ENCODE results near the gene ANKMY1. TPM values are rescaled to one million over a fixed set of nuclear protein-coding genes. Genes with fewer than 3 reads are reported as not detected.

ANKMY1 gene
- total RNA-seq, 2 experiments from 2014 or later: 50.9 to 53.2 TPM

GRCh38 chr2:240590681-240591111, 32.9 kb upstream of the ANKMY1 start:
- Mint-ChIP-seq H3K4me3 (no peak overlapping the region), H3K27ac (no peak overlapping the region), H3K4me1 (peaks cover 22% of the 10 kb centered on the region), H3K9me3 (no peaks in the 10 kb centered on the region), H3K27me3 (no peaks in the 10 kb centered on the region), H3K36me3 (peaks cover 4% of the 10 kb centered on the region)
- ATAC-seq (ENCODE audit: low read depth) (no peak), DNase-seq (no peak)
- POLR2A ChIA-PET: interaction anchor here (1.5 kb wide), 1 partner anchor 25 kb away, joined by 5 read pairs; no protein-coding TSS in a partner anchor

- Mint-ChIP-seq H3K4me1 (peaks cover 28% of the 10 kb centered on the region), H3K4me3 (no peak overlapping the region), H3K27ac (no peak overlapping the region), H3K9me3 (no peaks in the 10 kb centered on the region), H3K27me3 (no peaks in the 10 kb centered on the region), H3K36me3 (peaks cover 4% of the 10 kb centered on the region)
- ATAC-seq (ENCODE audit: low read depth) (no peak), DNase-seq (no peak)
- POLR2A ChIA-PET: interaction anchor here (1.1 kb wide), 1 partner anchor 31 kb away, joined by 3 read pairs; no protein-coding TSS in a partner anchor
Observed at GRCh38 chr2:240589850-240590525, 32.2 kb upstream of the ANKMY1 start.

GRCh38 chr2:240589375-240589774, 31.6 kb upstream of the ANKMY1 start:
- no peaks in the 10 kb centered on the region for H3K27me3 Mint-ChIP-seq
- H3K36me3 Mint-ChIP-seq: peaks cover 4% of the 10 kb centered on the region
- H3K9me3 Mint-ChIP-seq: no peaks in the 10 kb centered on the region
- ATAC-seq (ENCODE audit: low read depth) (no peak), DNase-seq (no peak)
- POLR2A ChIA-PET: interaction anchor here (1.1 to 10.2 kb wide), 3 partner anchors 23 to 32 kb away, joined by 3 to 178 read pairs (median 41); partner anchors contain the start of gene RNPEPL1
- H3K4me3 Mint-ChIP-seq: no peak overlapping the region
- H3K27ac Mint-ChIP-seq: no peak overlapping the region
- peaks cover 34% of the 10 kb centered on the region for H3K4me1 Mint-ChIP-seq

GRCh38 chr2:240588669-240589068, 30.9 kb upstream of the ANKMY1 start:
- peak overlapping the region; percentile 17 for H3K27ac Mint-ChIP-seq
- no peaks in the 10 kb centered on the region for H3K27me3 Mint-ChIP-seq
- H3K4me3 Mint-ChIP-seq: peak overlapping the region; percentile 95
- peaks cover 4% of the 10 kb centered on the region for H3K36me3 Mint-ChIP-seq
- no peaks in the 10 kb centered on the region for H3K9me3 Mint-ChIP-seq
- ATAC-seq (ENCODE audit: low read depth) (no peak), DNase-seq (no peak)
- H3K4me1 Mint-ChIP-seq: peaks cover 37% of the 10 kb centered on the region
- POLR2A ChIA-PET: interaction anchor here (1.0 to 10.2 kb wide), 5 partner anchors 16 to 33 kb away, joined by 3 to 178 read pairs (median 41); partner anchors contain the start of gene RNPEPL1

GRCh38 chr2:240588006-240588655, 30.3 kb upstream of the ANKMY1 start:
- Mint-ChIP-seq H3K27me3 (no peaks in the 10 kb centered on the region), H3K4me1 (peaks cover 37% of the 10 kb centered on the region), H3K9me3 (no peaks in the 10 kb centered on the region), H3K27ac (peak overlapping the region; percentile 92), H3K4me3 (peak overlapping the region; percentile 95), H3K36me3 (peaks cover 4% of the 10 kb centered on the region)
- no peak for DNase-seq
- no peak for ATAC-seq (ENCODE audit: low read depth)
- POLR2A ChIA-PET: interaction anchor here (1.0 to 10.2 kb wide), 6 partner anchors 16 to 37 kb away, joined by 3 to 178 read pairs (median 30); partner anchors contain the start of genes GPR35 and RNPEPL1

GRCh38 chr2:240586919-240587800, 29.4 kb upstream of the ANKMY1 start:
- peak; percentile 66 for DNase-seq
- ATAC-seq (ENCODE audit: low read depth): peak; percentile 41
- Mint-ChIP-seq H3K4me3 (peak overlapping the region; percentile 95), H3K27ac (peak overlapping the region; percentile 92), H3K9me3 (no peaks in the 10 kb centered on the region), H3K4me1 (peaks cover 38% of the 10 kb centered on the region), H3K36me3 (peaks cover 4% of the 10 kb centered on the region), H3K27me3 (no peaks in the 10 kb centered on the region)
- POLR2A ChIA-PET: interaction anchor here (0.7 to 10.2 kb wide), 18 partner anchors 8 to 118 kb away, joined by 3 to 178 read pairs (median 6); partner anchors contain the start of genes GPR35 and RNPEPL1

- peaks cover 39% of the 10 kb centered on the region for H3K4me1 Mint-ChIP-seq
Observed at GRCh38 chr2:240586198-240586918, 28.6 kb upstream of the ANKMY1 start, which contains the start of gene CAPN10. TSS of gene CAPN10 (plus strand) at chr2:240586734. CDS start at chr2:240586912, 178 bp downstream.

GRCh38 chr2:240585681-240586197, 28.0 kb upstream of the ANKMY1 start:
- Mint-ChIP-seq H3K9me3 (peaks cover 2% of the 10 kb centered on the region), H3K4me3 (peak overlapping the region; percentile 94), H3K36me3 (peaks cover 15% of the 10 kb centered on the region), H3K4me1 (peaks cover 39% of the 10 kb centered on the region), H3K27me3 (no peaks in the 10 kb centered on the region), H3K27ac (peak overlapping the region; percentile 95)
- ATAC-seq (ENCODE audit: low read depth): no peak
- POLR2A ChIA-PET: interaction anchor here (0.6 to 10.2 kb wide), 17 partner anchors 9 to 1116 kb away, joined by 3 to 178 read pairs (median 6); partner anchors contain the start of genes ANKMY1, GPR35, ING5 and RNPEPL1
- no peak for DNase-seq

More at GRCh38 chr2:240586198-240586918, 28.6 kb upstream of the ANKMY1 start, which contains the start of gene CAPN10:
- POLR2A ChIA-PET: interaction anchor here (0.6 to 10.2 kb wide), 21 partner anchors 8 to 1115 kb away, joined by 3 to 178 read pairs (median 5); partner anchors contain the start of genes ANKMY1, GPR35, ING5 and RNPEPL1
- ATAC-seq (ENCODE audit: low read depth) (peak; percentile 89), DNase-seq (peak; percentile 98)
- Mint-ChIP-seq H3K36me3 (peaks cover 10% of the 10 kb centered on the region), H3K27ac (peak within 1 kb of the TSS; percentile 95), H3K27me3 (no peaks in the 10 kb centered on the region), H3K9me3 (no peaks in the 10 kb centered on the region), H3K4me3 (peak within 1 kb of the TSS; percentile 95)

- Mint-ChIP-seq H3K36me3 (peaks cover 19% of the 10 kb centered on the region), H3K4me1 (peaks cover 44% of the 10 kb centered on the region), H3K4me3 (peak overlapping the region; percentile 94), H3K27ac (peak overlapping the region; percentile 50), H3K9me3 (peaks cover 2% of the 10 kb centered on the region), H3K27me3 (no peaks in the 10 kb centered on the region)
- POLR2A ChIA-PET: interaction anchor here (1.5 to 10.2 kb wide), 7 partner anchors 8 to 42 kb away, joined by 4 to 178 read pairs (median 13); partner anchors contain the start of genes GPR35 and RNPEPL1
- ATAC-seq (ENCODE audit: low read depth) (no peak), DNase-seq (no peak)
Observed at GRCh38 chr2:240585101-240585500, 27.3 kb upstream of the ANKMY1 start.

- POLR2A ChIA-PET: interaction anchor here (2.5 to 10.2 kb wide), 2 partner anchors 18 to 42 kb away, joined by 9 to 178 read pairs; partner anchors contain the start of gene RNPEPL1
- Mint-ChIP-seq H3K4me3 (peak overlapping the region; percentile 94), H3K9me3 (peaks cover 2% of the 10 kb centered on the region), H3K36me3 (peaks cover 21% of the 10 kb centered on the region), H3K27me3 (no peaks in the 10 kb centered on the region), H3K4me1 (peaks cover 49% of the 10 kb centered on the region), H3K27ac (peak overlapping the region; percentile 50)
- ATAC-seq (ENCODE audit: low read depth) (no peak), DNase-seq (no peak)
Observed at GRCh38 chr2:240584486-240585031, 26.8 kb upstream of the ANKMY1 start.

GRCh38 chr2:240583774-240584173, 26.0 kb upstream of the ANKMY1 start:
- peaks cover 2% of the 10 kb centered on the region for H3K9me3 Mint-ChIP-seq
- no peak overlapping the region for H3K4me3 Mint-ChIP-seq
- H3K4me1 Mint-ChIP-seq: peaks cover 48% of the 10 kb centered on the region
- no peak for ATAC-seq (ENCODE audit: low read depth)
- no peak for DNase-seq
- H3K27me3 Mint-ChIP-seq: no peaks in the 10 kb centered on the region
- H3K36me3 Mint-ChIP-seq: peaks cover 21% of the 10 kb centered on the region
- no peak overlapping the region for H3K27ac Mint-ChIP-seq
- POLR2A ChIA-PET: interaction anchor here (10.2 kb wide), 1 partner anchor 17 kb away, joined by 178 read pairs; the partner anchor contains the start of gene RNPEPL1

Measured in activated naive CD8-positive, alpha-beta T cell treated with anti-CD3 and anti-CD28 coated beads, Interleukin-2, amount 10 ng/mL, durations not matched to agents 7 days and 5 days (primary cell).